A549 (cell line): Measurements from ENCODE around the gene MGMT. TPM values are rescaled to one million over a fixed set of nuclear protein-coding genes. Genes with fewer than 3 reads are reported as not detected.

Experiments
- ATAC-seq, 2 experiments: fragments of 200-7000 bp in 1 of 2; fragments of >200 bp in 1 of 2; cut with Nextera tagmentation in 1 of 2; cut with Tn5 transposase in 1 of 2; 3 replicates each; pipeline versions ENCODE4 v1.8.0 to v1.9.1; 2018 to 2020; ENCODE audit warnings: mild to moderate bottlenecking in 1 of 2, moderate library complexity in 1 of 2
- CTCF ChIA-PET: fragments of 300-600 bp; sonication (Branson Sonifier 250); formaldehyde crosslinking; extraction: SDS; loops from one replicate; lab custom pipeline; 2021; ENCODE audit warnings: antibody characterized with exemption, inconsistent platforms; lab: Yijun Ruan, JAX
- POLR2A ChIA-PET: fragments of 350-600 bp; formaldehyde crosslinking; extraction: SDS; loops from one replicate; lab custom pipeline; 2021; ENCODE audit warnings: antibody characterized with exemption, inconsistent platforms; lab: Yijun Ruan, JAX
- DNase-seq, 2 experiments: peaks; one replicate each; pipeline versions ENCODE4 v3.0.0 to v3.0.0-alpha.2; 2011 to 2016; ENCODE audit warnings: low read depth in 1 of 2, low spot score in 1 of 2
- FAIRE-seq: peaks from 2 replicates; lab custom pipeline; 2011; peaks lifted over from hg19 to GRCh38; lab: Jason Lieb, UNC
- H3K27ac ChIP-seq, 2 experiments: fragments of >200 bp; sonication (Bioruptor Twin); formaldehyde crosslinking; 3 replicates each; pipeline ENCODE4 v1.5.1; 2016 to 2017
- H3K4me1 ChIP-seq: fragments of >200 bp; sonication (Bioruptor Twin); formaldehyde crosslinking; 3 replicates; pipeline ENCODE4 v1.6.1; 2016
- H3K4me2 ChIP-seq: fragments of >200 bp; sonication (Bioruptor Twin); formaldehyde crosslinking; 3 replicates; pipeline ENCODE4 v1.6.1; 2016
- H3K4me3 ChIP-seq: fragments of >200 bp; sonication (Bioruptor Twin); formaldehyde crosslinking; 3 replicates; pipeline ENCODE4 v1.5.1; 2016
- H3K9me3 ChIP-seq: fragments of >200 bp; sonication (Bioruptor Twin); formaldehyde crosslinking; 3 replicates; pipeline ENCODE4 v1.6.1; 2016
- CBX8 ChIP-seq: fragments of 200-600 bp; sonication (generic); IDR thresholded peaks from 2 replicates; pipeline ENCODE4 v1.6.1; 2016
- CEBPB ChIP-seq, 2 experiments: fragments of >200 bp in 1 of 2; sonication (Bioruptor Twin) in 1 of 2; formaldehyde crosslinking in 1 of 2; IDR thresholded peaks; 2 replicates each; pipeline ENCODE4 v1.6.1; 2012 to 2016
- EP300 ChIP-seq, 2 experiments: fragments of >200 bp; sonication (Bioruptor Twin); formaldehyde crosslinking; IDR thresholded peaks; 2 replicates in 1 of 2; 3 replicates in 1 of 2; pipeline ENCODE4 v1.6.1; 2016 to 2017
- FOSB ChIP-seq: fragments of 250-450 bp; sonication (Bioruptor Pico); IDR thresholded peaks from 2 replicates; pipeline ENCODE4 v1.5.0; 2020; ENCODE audit warnings: mild to moderate bottlenecking, moderate library complexity
- HEYL ChIP-seq: fragments of 250-450 bp; sonication (Bioruptor Pico); IDR thresholded peaks from 2 replicates; pipeline ENCODE4 v1.8.0; 2021; ENCODE audit warnings: mild to moderate bottlenecking, moderate library complexity
- HOXB13 ChIP-seq: fragments of 250-450 bp; sonication (Bioruptor Pico); IDR thresholded peaks from 2 replicates; pipeline ENCODE4 v1.5.0; 2020; ENCODE audit warnings: low read depth, mild to moderate bottlenecking, moderate library complexity
- HOXB5 ChIP-seq: fragments of 250-450 bp; sonication (Bioruptor Pico); IDR thresholded peaks from 2 replicates; pipeline ENCODE4 v1.5.0; 2020; ENCODE audit warnings: mild to moderate bottlenecking, moderate library complexity
- KDM1A ChIP-seq: fragments of 200-600 bp; sonication (generic); IDR thresholded peaks from 2 replicates; pipeline ENCODE4 v1.6.1; 2016; ENCODE audit warnings: low read depth, mild to moderate bottlenecking
- KDM5A ChIP-seq: fragments of 200-600 bp; sonication (generic); IDR thresholded peaks from 2 replicates; pipeline ENCODE4 v1.6.1; 2016; ENCODE audit warnings: antibody characterized with exemption, mild to moderate bottlenecking
- MAX ChIP-seq: IDR thresholded peaks from 2 replicates; pipeline ENCODE4 v1.6.1; 2012
- MYC ChIP-seq: IDR thresholded peaks from 2 replicates; pipeline ENCODE4 v1.6.1; 2012; ENCODE audit warnings: mild to moderate bottlenecking, inconsistent platforms, low read length, improper control_type of control experiment, borderline replicate concordance
- POLR2A ChIP-seq: IDR thresholded peaks from 2 replicates; pipeline ENCODE4 v1.6.1; 2012; ENCODE audit warnings: mild to moderate bottlenecking, low read length
- RAD21 ChIP-seq, 2 experiments: fragments of >200 bp in 1 of 2; sonication (Bioruptor Twin) in 1 of 2; formaldehyde crosslinking in 1 of 2; IDR thresholded peaks in 1 of 2; conservative IDR thresholded peaks in 1 of 2; 2 replicates in 1 of 2; 3 replicates in 1 of 2; pipeline ENCODE4 v1.6.1; 2012 to 2018; ENCODE audit warnings: inconsistent platforms in 1 of 2
- RARB ChIP-seq: fragments of 250-450 bp; sonication (Bioruptor Pico); IDR thresholded peaks from 2 replicates; pipeline ENCODE4 v1.8.0; 2021; ENCODE audit warnings: mild to moderate bottlenecking, moderate library complexity
- RCOR1 ChIP-seq: fragments of 150-350 bp; IDR thresholded peaks from 2 replicates; pipeline ENCODE4 v1.6.1; 2014; ENCODE audit warnings: antibody characterized with exemption, low read length, low read depth
- RNF2 ChIP-seq: fragments of 200-600 bp; sonication (generic); IDR thresholded peaks from 2 replicates; pipeline ENCODE4 v1.6.1; 2016; ENCODE audit warnings: low read depth, mild to moderate bottlenecking, antibody characterized with exemption, moderate library complexity, borderline replicate concordance
- SMC3 ChIP-seq: fragments of >200 bp; sonication (Bioruptor Twin); formaldehyde crosslinking; IDR thresholded peaks from 3 replicates; pipeline ENCODE4 v1.6.1; 2018; ENCODE audit warnings: inconsistent platforms
- TP53 ChIP-seq: fragments of 250-450 bp; sonication (Bioruptor Pico); IDR thresholded peaks from 2 replicates; pipeline ENCODE4 v1.5.0; 2021; ENCODE audit warnings: mild to moderate bottlenecking, moderate library complexity
- ZNF302 ChIP-seq: fragments of 250-450 bp; sonication (Bioruptor Pico); IDR thresholded peaks from 2 replicates; pipeline ENCODE4 v1.9.0; 2021; ENCODE audit warnings: inconsistent platforms, mild to moderate bottlenecking, moderate library complexity
- WGBS: methylation state at CpG from one replicate; pipeline ENCODE4 v1.1.6; 2017; ENCODE audit errors: missing lambda C conversion rate; 5-methylcytosine and 5-hydroxymethylcytosine counted together
- polyA plus RNA-seq, 4 experiments: library from polyadenylated mRNA; depleted of rRNA in 3 of 4; stranded (reverse); fragments of >200 nt; fragmentation: RNase III in 1 of 4; extraction: RNeasy Plus Mini Kit Qiagen cat#74134 plus additional on column Dnase treatment in 1 of 4; gene quantifications; 2 replicates in 3 of 4; 3 replicates in 1 of 4; pipeline ENCODE4 v1.2.3, GENCODE V29; 2011 to 2017
- TF ChIP-seq, protein P1 (sequence below): fragments of >200 bp; sonication (Bioruptor Twin); formaldehyde crosslinking; IDR thresholded peaks from 2 replicates; pipeline ENCODE4 v1.6.1; 2016
- TF ChIP-seq, protein P2 (sequence below): fragments of 450-650 bp; IDR thresholded peaks from 2 replicates; pipeline ENCODE4 v1.6.1; 2014; ENCODE audit warnings: antibody characterized with exemption
- TF ChIP-seq, protein P3 (sequence below): fragments of >200 bp; sonication (Bioruptor Twin); formaldehyde crosslinking; IDR thresholded peaks from 3 replicates; pipeline ENCODE4 v1.6.1; 2016
- TF ChIP-seq, protein P4 (sequence below): fragments of 250-450 bp; sonication (Bioruptor Pico); IDR thresholded peaks from 2 replicates; pipeline ENCODE4 v1.5.0; 2021; ENCODE audit warnings: mild to moderate bottlenecking, moderate library complexity, borderline replicate concordance
- TF ChIP-seq, protein P5 (sequence below): fragments of 200-600 bp; sonication (generic); IDR thresholded peaks from 2 replicates; pipeline ENCODE4 v1.6.1; 2016; ENCODE audit warnings: antibody characterized with exemption, mild to moderate bottlenecking, moderate library complexity

MGMT gene
- polyA plus RNA-seq, 2 of the 4 experiments (the other 2 are of a cell fraction) = 4.9 to 5.2 TPM

- H3K4me2 ChIP-seq = no peak overlapping the region
- WGBS = 13% methylated on average over 8 of the region's 9 CpGs
- ChIA-PET CTCF (no interaction called here), POLR2A (no interaction called here)
- no peak overlapping the region for H3K4me3 ChIP-seq
- no peak for TF ChIP-seq EP300 (IDR thresholded peaks at IDR 0.05)
- TF ChIP-seq RCOR1 = no peak
- TF ChIP-seq, protein P1, sequence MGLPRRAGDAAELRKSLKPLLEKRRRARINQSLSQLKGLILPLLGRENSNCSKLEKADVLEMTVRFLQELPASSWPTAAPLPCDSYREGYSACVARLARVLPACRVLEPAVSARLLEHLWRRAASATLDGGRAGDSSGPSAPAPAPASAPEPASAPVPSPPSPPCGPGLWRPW = no peak
- no peak for TF ChIP-seq RAD21 (conservative IDR thresholded peaks at IDR 0.05 in 1 of 2, IDR thresholded peaks at IDR 0.05 in 1 of 2)
- TF ChIP-seq KDM5A = no peak
- no peak for TF ChIP-seq SMC3
- no peak for TF ChIP-seq HOXB13 (CRISPR knock-in tag)
- TF ChIP-seq, protein P2, sequence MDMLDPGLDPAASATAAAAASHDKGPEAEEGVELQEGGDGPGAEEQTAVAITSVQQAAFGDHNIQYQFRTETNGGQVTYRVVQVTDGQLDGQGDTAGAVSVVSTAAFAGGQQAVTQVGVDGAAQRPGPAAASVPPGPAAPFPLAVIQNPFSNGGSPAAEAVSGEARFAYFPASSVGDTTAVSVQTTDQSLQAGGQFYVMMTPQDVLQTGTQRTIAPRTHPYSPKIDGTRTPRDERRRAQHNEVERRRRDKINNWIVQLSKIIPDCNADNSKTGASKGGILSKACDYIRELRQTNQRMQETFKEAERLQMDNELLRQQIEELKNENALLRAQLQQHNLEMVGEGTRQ = no peak
- no peak for TF ChIP-seq HEYL (CRISPR knock-in tag)
- H3K9me3 ChIP-seq = no peaks in the 10 kb centered on the region
- FAIRE-seq = no peak
- DNase-seq = no peak
- ATAC-seq = no peak
- H3K4me1 ChIP-seq = no peaks in the 10 kb centered on the region
- H3K27ac ChIP-seq = no peak overlapping the region
Observed at GRCh38 chr10:129441372-129442009, 25.6 kb upstream of the MGMT start.

DNA sequence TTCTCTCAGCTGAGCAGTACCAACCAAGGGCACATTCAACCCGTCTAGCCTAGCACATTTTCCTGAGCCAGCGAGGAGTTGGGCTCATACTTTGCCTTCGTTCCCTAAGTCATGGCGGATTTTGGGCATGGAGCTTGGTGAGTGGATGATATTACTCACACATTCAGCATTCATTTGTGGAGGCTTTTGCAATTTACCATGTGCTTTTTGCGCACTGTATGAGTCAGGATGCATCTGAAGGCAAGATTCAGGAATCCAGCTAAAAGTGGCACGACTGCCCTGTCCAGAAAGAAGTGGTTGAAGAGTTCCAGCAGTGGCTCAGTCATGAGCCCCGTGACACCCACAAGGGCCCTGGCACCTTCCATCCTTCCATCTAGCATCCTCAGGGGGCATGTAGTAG is 24.2 kb upstream of the MGMT start:
- FAIRE-seq = no peak
- no peak overlapping the region for H3K27ac ChIP-seq
- ChIA-PET CTCF (no interaction called here), POLR2A (no interaction called here)
- no peak overlapping the region for H3K4me2 ChIP-seq
- H3K9me3 ChIP-seq = no peaks in the 10 kb centered on the region
- no peaks in the 10 kb centered on the region for H3K4me1 ChIP-seq
- no peak for DNase-seq
- TF ChIP-seq, protein P3, sequence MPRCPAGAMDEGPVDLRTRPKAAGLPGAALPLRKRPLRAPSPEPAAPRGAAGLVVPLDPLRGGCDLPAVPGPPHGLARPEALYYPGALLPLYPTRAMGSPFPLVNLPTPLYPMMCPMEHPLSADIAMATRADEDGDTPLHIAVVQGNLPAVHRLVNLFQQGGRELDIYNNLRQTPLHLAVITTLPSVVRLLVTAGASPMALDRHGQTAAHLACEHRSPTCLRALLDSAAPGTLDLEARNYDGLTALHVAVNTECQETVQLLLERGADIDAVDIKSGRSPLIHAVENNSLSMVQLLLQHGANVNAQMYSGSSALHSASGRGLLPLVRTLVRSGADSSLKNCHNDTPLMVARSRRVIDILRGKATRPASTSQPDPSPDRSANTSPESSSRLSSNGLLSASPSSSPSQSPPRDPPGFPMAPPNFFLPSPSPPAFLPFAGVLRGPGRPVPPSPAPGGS = no peak
- no peak for TF ChIP-seq KDM1A
- no peak for TF ChIP-seq TP53 (CRISPR knock-in tag)
- TF ChIP-seq RARB (CRISPR knock-in tag) = no peak
- no peak for TF ChIP-seq RAD21 (conservative IDR thresholded peaks at IDR 0.05 in 1 of 2, IDR thresholded peaks at IDR 0.05 in 1 of 2)
- TF ChIP-seq POLR2A = no peak
- no peak for TF ChIP-seq HOXB5 (CRISPR knock-in tag)
- TF ChIP-seq ZNF302 (CRISPR knock-in tag) = no peak
- TF ChIP-seq, all 56 proteins: peak for 0
- H3K4me3 ChIP-seq = no peak overlapping the region
- no peak for ATAC-seq
- 8% methylated on average over 7 of the region's 7 CpGs for WGBS

- Histone ChIP-seq H3K4me2 (no peak overlapping the region), H3K4me1 (no peaks in the 10 kb centered on the region), H3K4me3 (no peak overlapping the region), H3K9me3 (no peaks in the 10 kb centered on the region), H3K27ac (no peak overlapping the region)
- ATAC-seq = no peak
- DNase-seq = no peak
- 13% methylated on average over 2 of the region's 2 CpGs for WGBS
- no peak for FAIRE-seq
- POLR2A ChIA-PET = no interaction called here
- CTCF ChIA-PET = interaction anchor here (0.5 to 0.8 kb wide), 2 partner anchors 28 to 666 kb away, joined by 3 to 4 read pairs; no protein-coding TSS in a partner anchor
- no peak for TF ChIP-seq MAX
- TF ChIP-seq, protein P3 = no peak
- no peak for TF ChIP-seq MYC
- no peak for TF ChIP-seq HOXB13 (CRISPR knock-in tag)
- TF ChIP-seq FOSB (CRISPR knock-in tag) = no peak
- TF ChIP-seq, protein P4, sequence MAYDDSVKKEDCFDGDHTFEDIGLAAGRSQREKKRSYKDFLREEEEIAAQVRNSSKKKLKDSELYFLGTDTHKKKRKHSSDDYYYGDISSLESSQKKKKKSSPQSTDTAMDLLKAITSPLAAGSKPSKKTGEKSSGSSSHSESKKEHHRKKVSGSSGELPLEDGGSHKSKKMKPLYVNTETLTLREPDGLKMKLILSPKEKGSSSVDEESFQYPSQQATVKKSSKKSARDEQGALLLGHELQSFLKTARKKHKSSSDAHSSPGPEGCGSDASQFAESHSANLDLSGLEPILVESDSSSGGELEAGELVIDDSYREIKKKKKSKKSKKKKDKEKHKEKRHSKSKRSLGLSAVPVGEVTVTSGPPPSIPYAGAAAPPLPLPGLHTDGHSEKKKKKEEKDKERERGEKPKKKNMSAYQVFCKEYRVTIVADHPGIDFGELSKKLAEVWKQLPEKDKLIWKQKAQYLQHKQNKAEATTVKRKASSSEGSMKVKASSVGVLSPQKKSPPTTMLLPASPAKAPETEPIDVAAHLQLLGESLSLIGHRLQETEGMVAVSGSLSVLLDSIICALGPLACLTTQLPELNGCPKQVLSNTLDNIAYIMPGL (CRISPR knock-in tag) = no peak
- no peak for TF ChIP-seq CBX8
- TF ChIP-seq, protein P1 = no peak
- TF ChIP-seq, protein P5, sequence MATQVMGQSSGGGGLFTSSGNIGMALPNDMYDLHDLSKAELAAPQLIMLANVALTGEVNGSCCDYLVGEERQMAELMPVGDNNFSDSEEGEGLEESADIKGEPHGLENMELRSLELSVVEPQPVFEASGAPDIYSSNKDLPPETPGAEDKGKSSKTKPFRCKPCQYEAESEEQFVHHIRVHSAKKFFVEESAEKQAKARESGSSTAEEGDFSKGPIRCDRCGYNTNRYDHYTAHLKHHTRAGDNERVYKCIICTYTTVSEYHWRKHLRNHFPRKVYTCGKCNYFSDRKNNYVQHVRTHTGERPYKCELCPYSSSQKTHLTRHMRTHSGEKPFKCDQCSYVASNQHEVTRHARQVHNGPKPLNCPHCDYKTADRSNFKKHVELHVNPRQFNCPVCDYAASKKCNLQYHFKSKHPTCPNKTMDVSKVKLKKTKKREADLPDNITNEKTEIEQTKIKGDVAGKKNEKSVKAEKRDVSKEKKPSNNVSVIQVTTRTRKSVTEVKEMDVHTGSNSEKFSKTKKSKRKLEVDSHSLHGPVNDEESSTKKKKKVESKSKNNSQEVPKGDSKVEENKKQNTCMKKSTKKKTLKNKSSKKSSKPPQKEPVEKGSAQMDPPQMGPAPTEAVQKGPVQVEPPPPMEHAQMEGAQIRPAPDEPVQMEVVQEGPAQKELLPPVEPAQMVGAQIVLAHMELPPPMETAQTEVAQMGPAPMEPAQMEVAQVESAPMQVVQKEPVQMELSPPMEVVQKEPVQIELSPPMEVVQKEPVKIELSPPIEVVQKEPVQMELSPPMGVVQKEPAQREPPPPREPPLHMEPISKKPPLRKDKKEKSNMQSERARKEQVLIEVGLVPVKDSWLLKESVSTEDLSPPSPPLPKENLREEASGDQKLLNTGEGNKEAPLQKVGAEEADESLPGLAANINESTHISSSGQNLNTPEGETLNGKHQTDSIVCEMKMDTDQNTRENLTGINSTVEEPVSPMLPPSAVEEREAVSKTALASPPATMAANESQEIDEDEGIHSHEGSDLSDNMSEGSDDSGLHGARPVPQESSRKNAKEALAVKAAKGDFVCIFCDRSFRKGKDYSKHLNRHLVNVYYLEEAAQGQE = no peak
- TF ChIP-seq CEBPB (IDR thresholded peaks at IDR 0.05) = no peak
- TF ChIP-seq RNF2 = no peak
Observed at GRCh38 chr10:129444359-129444758, 22.7 kb upstream of the MGMT start.
